ENCODE results near the gene SMIM10L2A. TPM values are rescaled to one million over a fixed set of nuclear protein-coding genes. Genes with fewer than 3 reads are reported as not detected.

Gene SMIM10L2A
- total RNA-seq, 1 donor, result under 0.01 TPM

DNA sequence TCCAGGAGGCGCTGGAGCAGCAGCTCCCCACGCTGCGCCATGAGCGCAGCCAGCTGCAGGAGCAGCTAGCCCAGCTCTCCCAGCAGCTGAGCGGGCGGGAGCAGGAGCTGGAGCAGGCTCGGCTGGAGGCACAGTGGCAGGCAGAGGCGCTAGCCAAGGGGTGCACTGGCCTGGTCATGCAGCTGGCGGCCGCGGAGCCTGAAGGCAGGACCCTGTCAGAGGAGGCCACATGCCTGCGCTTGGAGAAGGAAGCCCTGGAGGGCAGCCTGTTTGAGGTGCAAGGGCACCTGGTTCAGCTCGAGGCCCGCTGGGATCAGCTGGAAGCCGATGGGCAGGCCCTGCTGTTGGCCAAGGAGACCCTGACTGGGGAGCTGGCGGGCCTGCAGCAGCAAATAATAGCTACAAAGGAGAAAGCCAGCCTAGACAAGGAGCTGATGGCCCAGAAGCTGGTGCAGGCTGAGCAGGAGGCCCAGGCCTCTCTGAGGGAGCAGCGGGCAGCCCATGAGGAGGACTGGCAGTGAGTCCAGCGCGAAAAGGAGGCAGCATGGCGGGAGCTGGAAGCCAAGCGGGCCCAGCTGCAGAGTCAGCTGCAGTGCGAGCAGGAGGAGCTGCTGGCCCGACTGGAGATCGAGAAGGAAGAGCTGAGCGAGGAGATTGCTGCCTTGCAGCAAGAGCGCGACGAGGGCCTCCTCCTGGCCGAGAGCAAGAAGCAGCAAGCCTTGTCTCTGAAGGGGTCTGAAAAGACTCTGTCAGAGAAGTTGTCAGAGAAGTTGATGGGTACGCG lies 13.6 kb downstream of the SMIM10L2A start:
- Histone ChIP-seq H3K79me2 (ENCODE audit: insufficient read depth, low read length) (no peaks in the 10 kb centered on the region), H3K36me3 (ENCODE audit: insufficient read depth, low read length) (no peaks in the 10 kb centered on the region), H4K20me1 (ENCODE audit: insufficient read depth, low read length) (no peaks in the 10 kb centered on the region), H3K9me3 (ENCODE audit: low read depth, low read length) (no peaks in the 10 kb centered on the region), H3K4me3 (ENCODE audit: insufficient read depth, low read length) (no peak overlapping the region), H3K27me3 (ENCODE audit: insufficient read depth, low read length) (no peaks in the 10 kb centered on the region), H2AFZ (ENCODE audit: low read length) (no peak overlapping the region), H3K4me1 (ENCODE audit: insufficient read depth, low read length) (no peaks in the 10 kb centered on the region), H3K27ac (ENCODE audit: low read depth, low read length) (no peak overlapping the region), H3K4me2 (ENCODE audit: insufficient read depth, low read length) (no peak overlapping the region)
- TF ChIP-seq, protein P1, sequence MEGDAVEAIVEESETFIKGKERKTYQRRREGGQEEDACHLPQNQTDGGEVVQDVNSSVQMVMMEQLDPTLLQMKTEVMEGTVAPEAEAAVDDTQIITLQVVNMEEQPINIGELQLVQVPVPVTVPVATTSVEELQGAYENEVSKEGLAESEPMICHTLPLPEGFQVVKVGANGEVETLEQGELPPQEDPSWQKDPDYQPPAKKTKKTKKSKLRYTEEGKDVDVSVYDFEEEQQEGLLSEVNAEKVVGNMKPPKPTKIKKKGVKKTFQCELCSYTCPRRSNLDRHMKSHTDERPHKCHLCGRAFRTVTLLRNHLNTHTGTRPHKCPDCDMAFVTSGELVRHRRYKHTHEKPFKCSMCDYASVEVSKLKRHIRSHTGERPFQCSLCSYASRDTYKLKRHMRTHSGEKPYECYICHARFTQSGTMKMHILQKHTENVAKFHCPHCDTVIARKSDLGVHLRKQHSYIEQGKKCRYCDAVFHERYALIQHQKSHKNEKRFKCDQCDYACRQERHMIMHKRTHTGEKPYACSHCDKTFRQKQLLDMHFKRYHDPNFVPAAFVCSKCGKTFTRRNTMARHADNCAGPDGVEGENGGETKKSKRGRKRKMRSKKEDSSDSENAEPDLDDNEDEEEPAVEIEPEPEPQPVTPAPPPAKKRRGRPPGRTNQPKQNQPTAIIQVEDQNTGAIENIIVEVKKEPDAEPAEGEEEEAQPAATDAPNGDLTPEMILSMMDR (IDR thresholded peaks at IDR 0.05; ENCODE audit: extremely low read depth, low read depth, low read length), result no peak
- no peak for DNase-seq (ENCODE audit: insufficient read length, low spot score, missing footprints)

DNA sequence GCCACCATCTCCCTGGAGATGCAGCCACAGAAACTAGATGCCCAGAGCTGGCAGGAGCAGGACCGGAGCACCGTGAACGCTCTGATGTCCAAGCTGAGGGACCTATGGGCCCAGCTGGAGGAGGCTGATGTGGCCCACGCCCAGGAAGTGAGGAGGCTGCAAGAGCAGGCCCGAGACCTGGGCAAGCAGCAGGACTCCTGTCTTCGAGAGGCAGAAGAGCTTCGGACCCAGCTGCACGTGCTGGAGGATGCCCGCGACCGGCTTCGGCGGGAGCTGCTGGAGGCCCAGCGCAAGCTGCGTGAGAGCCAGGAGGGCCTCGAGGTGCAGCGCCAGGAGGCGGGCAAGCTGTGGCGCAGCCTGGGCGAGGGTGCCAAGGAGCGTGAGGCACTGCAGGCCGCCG lies 14.2 kb downstream of the SMIM10L2A start:
- Histone ChIP-seq H4K20me1 (ENCODE audit: insufficient read depth, low read length) (no peaks in the 10 kb centered on the region), H3K4me2 (ENCODE audit: insufficient read depth, low read length) (no peak overlapping the region), H3K79me2 (ENCODE audit: insufficient read depth, low read length) (no peaks in the 10 kb centered on the region), H3K36me3 (ENCODE audit: insufficient read depth, low read length) (no peaks in the 10 kb centered on the region), H2AFZ (ENCODE audit: low read length) (no peak overlapping the region), H3K27ac (ENCODE audit: low read depth, low read length) (no peak overlapping the region), H3K4me3 (ENCODE audit: insufficient read depth, low read length) (no peak overlapping the region), H3K4me1 (ENCODE audit: insufficient read depth, low read length) (no peaks in the 10 kb centered on the region), H3K9me3 (ENCODE audit: low read depth, low read length) (no peaks in the 10 kb centered on the region), H3K27me3 (ENCODE audit: insufficient read depth, low read length) (no peaks in the 10 kb centered on the region)
- TF ChIP-seq, protein P1 (IDR thresholded peaks at IDR 0.05; ENCODE audit: extremely low read depth, low read depth, low read length), result no peak
- no peak for DNase-seq (ENCODE audit: insufficient read length, low spot score, missing footprints)

DNA sequence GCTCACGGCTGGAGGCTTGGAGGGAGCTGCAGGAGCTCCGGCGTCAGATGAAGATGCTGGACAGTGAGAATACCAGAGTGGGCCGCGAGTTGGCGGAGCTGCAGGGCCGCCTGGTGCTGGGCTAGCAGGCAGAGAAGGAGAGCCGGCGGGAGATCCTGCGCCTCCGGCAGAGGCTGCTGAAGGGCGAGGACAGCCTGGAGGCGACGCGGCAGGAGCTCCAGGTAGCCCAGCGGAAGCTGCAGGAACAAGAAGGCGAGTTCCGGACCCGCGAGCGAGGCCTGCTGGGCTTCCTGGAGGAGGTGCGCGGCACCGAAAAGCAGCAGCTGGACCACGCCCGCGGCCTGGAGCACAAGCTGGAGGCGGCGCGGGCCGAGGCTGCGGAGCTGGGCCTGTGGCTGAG lies 14.7 kb downstream of the SMIM10L2A start:
- no peaks in the 10 kb centered on the region for H3K27me3 ChIP-seq (ENCODE audit: insufficient read depth, low read length)
- no peaks in the 10 kb centered on the region for H3K36me3 ChIP-seq (ENCODE audit: insufficient read depth, low read length)
- no peaks in the 10 kb centered on the region for H3K79me2 ChIP-seq (ENCODE audit: insufficient read depth, low read length)
- H2AFZ ChIP-seq (ENCODE audit: low read length), result no peak overlapping the region
- no peak overlapping the region for H3K4me2 ChIP-seq (ENCODE audit: insufficient read depth, low read length)
- H4K20me1 ChIP-seq (ENCODE audit: insufficient read depth, low read length), result no peaks in the 10 kb centered on the region
- H3K27ac ChIP-seq (ENCODE audit: low read depth, low read length), result no peak overlapping the region
- H3K9me3 ChIP-seq (ENCODE audit: low read depth, low read length), result no peaks in the 10 kb centered on the region
- DNase-seq (ENCODE audit: insufficient read length, low spot score, missing footprints), result no peak
- H3K4me1 ChIP-seq (ENCODE audit: insufficient read depth, low read length), result no peaks in the 10 kb centered on the region
- TF ChIP-seq, protein P1 (IDR thresholded peaks at IDR 0.05; ENCODE audit: extremely low read depth, low read depth, low read length), result no peak
- no peak overlapping the region for H3K4me3 ChIP-seq (ENCODE audit: insufficient read depth, low read length)

DNA sequence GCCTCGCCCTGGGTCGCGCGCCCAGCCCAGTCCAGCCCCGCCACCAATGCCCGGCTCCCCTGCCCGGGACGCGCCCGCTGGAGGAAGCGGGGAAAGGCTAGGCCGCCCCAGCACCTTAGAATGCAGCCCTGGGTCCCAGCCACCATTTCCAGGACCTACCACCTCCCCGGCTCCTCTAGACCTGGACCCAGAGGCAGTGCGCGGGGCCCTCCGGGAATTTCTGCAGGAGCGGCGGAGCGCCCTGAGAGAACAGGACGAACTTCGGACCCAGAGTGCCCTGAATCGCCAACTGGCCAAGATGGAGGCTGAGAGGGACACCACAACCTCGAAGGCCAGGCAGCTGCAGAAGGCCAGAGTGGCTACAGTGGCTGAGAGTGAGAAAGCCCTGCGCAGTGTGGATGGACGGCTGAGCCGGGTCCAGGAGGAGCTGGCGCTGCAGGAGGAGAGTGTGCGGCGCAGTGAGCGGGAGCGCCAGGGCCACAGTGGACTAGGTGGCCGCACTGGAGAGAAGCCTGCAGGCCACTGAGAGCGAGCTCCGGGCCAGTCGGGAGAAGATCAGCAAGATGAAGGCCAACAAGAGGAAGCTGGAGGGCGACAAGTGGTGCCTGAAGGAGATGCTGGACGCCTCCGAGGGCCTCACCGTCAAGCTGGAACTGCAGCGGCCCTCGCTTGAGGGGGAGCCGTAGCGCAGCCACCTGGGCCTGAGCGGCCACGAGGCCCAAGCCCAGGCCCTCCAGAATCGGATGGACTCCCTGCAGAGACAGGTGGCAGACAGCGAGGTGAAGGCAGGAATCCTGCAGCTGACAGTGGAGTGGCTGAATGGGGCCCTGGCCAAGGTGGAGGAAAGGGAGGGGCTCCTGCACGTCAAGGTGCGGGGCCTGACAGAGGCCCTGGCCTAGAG lies 15.5 kb downstream of the SMIM10L2A start:
- Histone ChIP-seq H3K36me3 (ENCODE audit: insufficient read depth, low read length) (no peaks in the 10 kb centered on the region), H3K79me2 (ENCODE audit: insufficient read depth, low read length) (no peaks in the 10 kb centered on the region), H3K27me3 (ENCODE audit: insufficient read depth, low read length) (no peaks in the 10 kb centered on the region), H3K4me3 (ENCODE audit: insufficient read depth, low read length) (no peak overlapping the region), H2AFZ (ENCODE audit: low read length) (no peak overlapping the region), H3K27ac (ENCODE audit: low read depth, low read length) (no peak overlapping the region), H4K20me1 (ENCODE audit: insufficient read depth, low read length) (no peaks in the 10 kb centered on the region), H3K4me1 (ENCODE audit: insufficient read depth, low read length) (no peaks in the 10 kb centered on the region), H3K9me3 (ENCODE audit: low read depth, low read length) (no peaks in the 10 kb centered on the region), H3K4me2 (ENCODE audit: insufficient read depth, low read length) (no peak overlapping the region)
- TF ChIP-seq, protein P1 (IDR thresholded peaks at IDR 0.05; ENCODE audit: extremely low read depth, low read depth, low read length), result no peak
- DNase-seq (ENCODE audit: insufficient read length, low spot score, missing footprints), result no peak
